Prostate gland (tissue), 2 donors: ENCODE results near the gene TSPAN14.

Experiments
- POLR2A ChIP-seq: fragments of 450-650 bp; IDR thresholded peaks from one replicate; pipeline ENCODE4 v1.6.1; 2016; ENCODE audit warnings: antibody characterized with exemption, mild to moderate bottlenecking
- TF ChIP-seq, protein P1 (sequence below), 4 experiments: fragments of 200-600 bp in 2 of 4; fragments of 450-650 bp in 2 of 4; sonication (generic) in 2 of 4; IDR thresholded peaks; 1 replicate in 3 of 4; 2 replicates in 1 of 4; pipeline ENCODE4 v1.5.1; 2016 to 2019; ENCODE audit warnings: antibody characterized with exemption in 4 of 4, mild to moderate bottlenecking in 2 of 4, moderate library complexity in 2 of 4

GRCh38 chr10:80516506-80517075 is 62.5 kb downstream of the TSPAN14 start:
- TF ChIP-seq, protein P1, sequence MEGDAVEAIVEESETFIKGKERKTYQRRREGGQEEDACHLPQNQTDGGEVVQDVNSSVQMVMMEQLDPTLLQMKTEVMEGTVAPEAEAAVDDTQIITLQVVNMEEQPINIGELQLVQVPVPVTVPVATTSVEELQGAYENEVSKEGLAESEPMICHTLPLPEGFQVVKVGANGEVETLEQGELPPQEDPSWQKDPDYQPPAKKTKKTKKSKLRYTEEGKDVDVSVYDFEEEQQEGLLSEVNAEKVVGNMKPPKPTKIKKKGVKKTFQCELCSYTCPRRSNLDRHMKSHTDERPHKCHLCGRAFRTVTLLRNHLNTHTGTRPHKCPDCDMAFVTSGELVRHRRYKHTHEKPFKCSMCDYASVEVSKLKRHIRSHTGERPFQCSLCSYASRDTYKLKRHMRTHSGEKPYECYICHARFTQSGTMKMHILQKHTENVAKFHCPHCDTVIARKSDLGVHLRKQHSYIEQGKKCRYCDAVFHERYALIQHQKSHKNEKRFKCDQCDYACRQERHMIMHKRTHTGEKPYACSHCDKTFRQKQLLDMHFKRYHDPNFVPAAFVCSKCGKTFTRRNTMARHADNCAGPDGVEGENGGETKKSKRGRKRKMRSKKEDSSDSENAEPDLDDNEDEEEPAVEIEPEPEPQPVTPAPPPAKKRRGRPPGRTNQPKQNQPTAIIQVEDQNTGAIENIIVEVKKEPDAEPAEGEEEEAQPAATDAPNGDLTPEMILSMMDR (IDR thresholded peaks at IDR 0.05), result no peak
- no peak for TF ChIP-seq POLR2A
